K562 (cell line): Measurements from ENCODE around the gene DKC1. TPM values are rescaled to one million over a fixed set of nuclear protein-coding genes. Genes with fewer than 3 reads are reported as not detected.
A peak's percentile ranks its signal among the peaks of the same experiment; 100 is the strongest.

Experiments used
- ARID2 ChIP-seq: fragments of 450-650 bp; IDR thresholded peaks from 2 replicates; pipeline ENCODE4 v1.6.1; 2017; ENCODE audit warnings: antibody characterized with exemption, mild to moderate bottlenecking
- CEBPB ChIP-seq: fragments of 450-650 bp; IDR thresholded peaks from 2 replicates; pipeline ENCODE4 v1.6.1; 2016; ENCODE audit warnings: missing genetic modification characterization, missing compliant biosample characterization
- ETV1 ChIP-seq: fragments of 450-650 bp; conservative IDR thresholded peaks from 2 replicates; pipeline ENCODE4 v1.6.1; 2016; ENCODE audit warnings: missing genetic modification characterization, control low read depth, low read depth, missing compliant biosample characterization
- FOXJ2 ChIP-seq: fragments of 200-800 bp; sonication (Bioruptor generic); IDR thresholded peaks from 2 replicates; pipeline ENCODE4 v1.6.1; 2016; ENCODE audit warnings: missing genetic modification characterization, missing compliant biosample characterization
- HDGF ChIP-seq: fragments of 450-650 bp; IDR thresholded peaks from 2 replicates; pipeline ENCODE4 v1.6.1; 2016
- HNRNPH1 ChIP-seq: fragments of 200-400 bp; formaldehyde crosslinking; optimal IDR thresholded peaks from 2 replicates; pipeline ENCODE3; 2017; ENCODE audit warnings: low read depth, mild to moderate bottlenecking, low read length, moderate library complexity
- KAT7 ChIP-seq: sonication (generic); formaldehyde crosslinking; IDR thresholded peaks from 2 replicates; pipeline ENCODE4 v1.8.0; 2022; ENCODE audit warnings: missing genetic modification reagents, mild to moderate bottlenecking, borderline replicate concordance
- KDM2B ChIP-seq: fragments of 250-450 bp; sonication (Bioruptor Pico); IDR thresholded peaks from 2 replicates; pipeline ENCODE4 v1.8.0; 2021; ENCODE audit warnings: mild to moderate bottlenecking, moderate library complexity
- KLF1 ChIP-seq: fragments of 450-650 bp; IDR thresholded peaks from 2 replicates; pipeline ENCODE4 v1.6.1; 2016; ENCODE audit warnings: missing genetic modification characterization, missing compliant biosample characterization
- MEIS2 ChIP-seq: fragments of 450-650 bp; IDR thresholded peaks from 2 replicates; pipeline ENCODE4 v1.6.1; 2014; ENCODE audit warnings: mild to moderate bottlenecking; ENCODE audit not compliant: partially characterized antibody
- NR2F6 ChIP-seq: fragments of 450-650 bp; formaldehyde crosslinking; IDR thresholded peaks from 2 replicates; pipeline ENCODE4 v1.4.0; 2020; ENCODE audit warnings: mild to moderate bottlenecking
- PKNOX1 ChIP-seq: fragments of 450-650 bp; IDR thresholded peaks from 2 replicates; pipeline ENCODE4 v1.6.1; 2016
- WHSC1 ChIP-seq: IDR thresholded peaks from one replicate; pipeline ENCODE4 v1.6.1; 2012; ENCODE audit warnings: low read length, control low read depth, inconsistent platforms
- ZC3H8 ChIP-seq: fragments of 450-650 bp; IDR thresholded peaks from 2 replicates; pipeline ENCODE4 v1.6.1; 2017
- ZNF384 ChIP-seq: IDR thresholded peaks from 2 replicates; pipeline ENCODE4 v1.6.1; 2012; ENCODE audit warnings: low read depth, low read length, improper control_type of control experiment
- polyA plus RNA-seq, 8 experiments: library from polyadenylated mRNA; depleted of rRNA in 4 of 8; stranded (reverse) in 5 of 8; unstranded in 3 of 8; fragments of >200 nt; fragmentation: Nextera tagmentation in 2 of 8; fragmentation: Illumina TruSeq in 1 of 8; extraction: Ambion mirVana in 2 of 8; extraction: Trizol in 1 of 8; gene quantifications; 2 replicates each; pipeline versions ENCODE4 v1.2.1 to v1.2.3, GENCODE V29; 2011 to 2014; ENCODE audit warnings: inconsistent platforms in 1 of 8, missing spikeins in 1 of 8
- total RNA-seq, 7 experiments: library from RNA; depleted of rRNA in 6 of 7; stranded (reverse); fragments of >200 nt in 6 of 7; fragmentation: Illumina TruSeq in 2 of 7; extraction: Trizol in 2 of 7; gene quantifications; 2 replicates each; pipeline versions ENCODE4 v1.2.1 to v1.2.3, GENCODE V29; 2011 to 2021; ENCODE audit warnings: low replicate concordance in 1 of 7
- TF ChIP-seq, protein P1 (sequence below), 2 experiments: fragments of 450-650 bp; IDR thresholded peaks; 2 replicates each; pipeline ENCODE4 v1.6.1; 2016
- TF ChIP-seq, protein P2 (sequence below), 2 experiments: fragments of 450-650 bp in 1 of 2; sonication (generic) in 1 of 2; formaldehyde crosslinking in 1 of 2; IDR thresholded peaks; 2 replicates each; pipeline versions ENCODE4 v1.7.1 to v1.9.0; 2016 to 2022; ENCODE audit warnings: inconsistent platforms in 1 of 2, mild to moderate bottlenecking in 1 of 2, missing genetic modification reagents in 1 of 2

Gene DKC1
- total and polyA plus RNA-seq, 9 of the 15 experiments (the other 6 are each of a cell fraction or from before 2014, with no cell fraction given) = 205 to 313 (median 219) TPM

GRCh38 chrX:154720067-154720466 lies 42.6 kb upstream of the DKC1 start (continued):
- TF ChIP-seq, protein P1, sequence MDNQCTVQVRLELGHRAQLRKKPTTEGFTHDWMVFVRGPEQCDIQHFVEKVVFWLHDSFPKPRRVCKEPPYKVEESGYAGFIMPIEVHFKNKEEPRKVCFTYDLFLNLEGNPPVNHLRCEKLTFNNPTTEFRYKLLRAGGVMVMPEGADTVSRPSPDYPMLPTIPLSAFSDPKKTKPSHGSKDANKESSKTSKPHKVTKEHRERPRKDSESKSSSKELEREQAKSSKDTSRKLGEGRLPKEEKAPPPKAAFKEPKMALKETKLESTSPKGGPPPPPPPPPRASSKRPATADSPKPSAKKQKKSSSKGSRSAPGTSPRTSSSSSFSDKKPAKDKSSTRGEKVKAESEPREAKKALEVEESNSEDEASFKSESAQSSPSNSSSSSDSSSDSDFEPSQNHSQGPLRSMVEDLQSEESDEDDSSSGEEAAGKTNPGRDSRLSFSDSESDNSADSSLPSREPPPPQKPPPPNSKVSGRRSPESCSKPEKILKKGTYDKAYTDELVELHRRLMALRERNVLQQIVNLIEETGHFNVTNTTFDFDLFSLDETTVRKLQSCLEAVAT (IDR thresholded peaks at IDR 0.05) = no peak
- no peak for TF ChIP-seq KDM2B (CRISPR knock-in tag)
- no peak for TF ChIP-seq WHSC1
- TF ChIP-seq, protein P2, sequence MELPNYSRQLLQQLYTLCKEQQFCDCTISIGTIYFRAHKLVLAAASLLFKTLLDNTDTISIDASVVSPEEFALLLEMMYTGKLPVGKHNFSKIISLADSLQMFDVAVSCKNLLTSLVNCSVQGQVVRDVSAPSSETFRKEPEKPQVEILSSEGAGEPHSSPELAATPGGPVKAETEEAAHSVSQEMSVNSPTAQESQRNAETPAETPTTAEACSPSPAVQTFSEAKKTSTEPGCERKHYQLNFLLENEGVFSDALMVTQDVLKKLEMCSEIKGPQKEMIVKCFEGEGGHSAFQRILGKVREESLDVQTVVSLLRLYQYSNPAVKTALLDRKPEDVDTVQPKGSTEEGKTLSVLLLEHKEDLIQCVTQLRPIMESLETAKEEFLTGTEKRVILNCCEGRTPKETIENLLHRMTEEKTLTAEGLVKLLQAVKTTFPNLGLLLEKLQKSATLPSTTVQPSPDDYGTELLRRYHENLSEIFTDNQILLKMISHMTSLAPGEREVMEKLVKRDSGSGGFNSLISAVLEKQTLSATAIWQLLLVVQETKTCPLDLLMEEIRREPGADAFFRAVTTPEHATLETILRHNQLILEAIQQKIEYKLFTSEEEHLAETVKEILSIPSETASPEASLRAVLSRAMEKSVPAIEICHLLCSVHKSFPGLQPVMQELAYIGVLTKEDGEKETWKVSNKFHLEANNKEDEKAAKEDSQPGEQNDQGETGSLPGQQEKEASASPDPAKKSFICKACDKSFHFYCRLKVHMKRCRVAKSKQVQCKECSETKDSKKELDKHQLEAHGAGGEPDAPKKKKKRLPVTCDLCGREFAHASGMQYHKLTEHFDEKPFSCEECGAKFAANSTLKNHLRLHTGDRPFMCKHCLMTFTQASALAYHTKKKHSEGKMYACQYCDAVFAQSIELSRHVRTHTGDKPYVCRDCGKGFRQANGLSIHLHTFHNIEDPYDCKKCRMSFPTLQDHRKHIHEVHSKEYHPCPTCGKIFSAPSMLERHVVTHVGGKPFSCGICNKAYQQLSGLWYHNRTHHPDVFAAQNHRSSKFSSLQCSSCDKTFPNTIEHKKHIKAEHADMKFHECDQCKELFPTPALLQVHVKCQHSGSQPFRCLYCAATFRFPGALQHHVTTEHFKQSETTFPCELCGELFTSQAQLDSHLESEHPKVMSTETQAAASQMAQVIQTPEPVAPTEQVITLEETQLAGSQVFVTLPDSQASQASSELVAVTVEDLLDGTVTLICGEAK (IDR thresholded peaks at IDR 0.05) = no peak
- TF ChIP-seq, protein P2 (CRISPR knock-in tag; IDR thresholded peaks at IDR 0.05) = no peak
- TF ChIP-seq MEIS2 = peak; percentile 30
- TF ChIP-seq ZNF384 = no peak
- peak; percentile 70 for TF ChIP-seq CEBPB (tag)
- TF ChIP-seq HNRNPH1 = no peak
- TF ChIP-seq KAT7 (CRISPR knock-in tag) = no peak
- no peak for TF ChIP-seq ZC3H8
- TF ChIP-seq NR2F6 (CRISPR knock-in tag) = no peak
- TF ChIP-seq PKNOX1 = peak; percentile 21; the same call in 1 of the 2 replicates
- TF ChIP-seq HDGF = no peak
- no peak for TF ChIP-seq ETV1 (tag)
- no peak for TF ChIP-seq KLF1 (tag)
- TF ChIP-seq FOXJ2 = no peak
- no peak for TF ChIP-seq ARID2
